ENCODE results near the gene PANK1.

The PANK1 gene

DNA sequence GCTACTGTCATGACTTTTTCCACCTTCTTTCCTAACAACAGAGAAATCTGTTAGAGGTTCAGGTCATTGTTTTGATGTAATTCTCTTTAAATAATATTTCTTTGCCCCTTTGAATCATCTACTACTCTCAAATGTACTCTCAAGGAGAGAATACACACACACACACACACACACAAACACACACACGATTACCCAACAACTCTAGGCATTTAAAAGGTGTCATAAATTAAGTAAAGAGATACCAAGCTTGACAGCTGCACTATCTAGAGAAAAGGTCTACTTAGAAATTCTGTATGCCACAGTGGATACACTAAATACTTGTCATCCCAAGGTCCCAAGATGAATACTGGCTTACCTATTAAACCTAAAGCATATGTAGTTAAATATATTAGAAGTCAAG lies 4.8 kb downstream of the PANK1 start:
- peaks cover 31% of the 10 kb centered on the region for H3K36me3 ChIP-seq (ENCODE audit: control insufficient read depth, low read length)
- no peaks in the 10 kb centered on the region for H3K9me3 ChIP-seq (ENCODE audit: control insufficient read depth, insufficient read depth, low read length)
- no peak overlapping the region for H3K27ac ChIP-seq (ENCODE audit: low read depth, low read length)
- no peaks in the 10 kb centered on the region for H3K27me3 ChIP-seq (ENCODE audit: control insufficient read depth, low read length)
- 0 out of 2 replicates have a peak, but pooled peaks cover 3% of the 10 kb centered on the region for H4K20me1 ChIP-seq (ENCODE audit: control insufficient read depth, insufficient read depth, low read depth, low read length)
- no peaks in the 10 kb centered on the region for H3K9me2 ChIP-seq (replicated peaks; ENCODE audit: control insufficient read depth, low read length)
- TF ChIP-seq EZH2phosphoT487 (IDR thresholded peaks at IDR 0.05; ENCODE audit: borderline replicate concordance, low read length) = no peak
- TF ChIP-seq, protein P1, sequence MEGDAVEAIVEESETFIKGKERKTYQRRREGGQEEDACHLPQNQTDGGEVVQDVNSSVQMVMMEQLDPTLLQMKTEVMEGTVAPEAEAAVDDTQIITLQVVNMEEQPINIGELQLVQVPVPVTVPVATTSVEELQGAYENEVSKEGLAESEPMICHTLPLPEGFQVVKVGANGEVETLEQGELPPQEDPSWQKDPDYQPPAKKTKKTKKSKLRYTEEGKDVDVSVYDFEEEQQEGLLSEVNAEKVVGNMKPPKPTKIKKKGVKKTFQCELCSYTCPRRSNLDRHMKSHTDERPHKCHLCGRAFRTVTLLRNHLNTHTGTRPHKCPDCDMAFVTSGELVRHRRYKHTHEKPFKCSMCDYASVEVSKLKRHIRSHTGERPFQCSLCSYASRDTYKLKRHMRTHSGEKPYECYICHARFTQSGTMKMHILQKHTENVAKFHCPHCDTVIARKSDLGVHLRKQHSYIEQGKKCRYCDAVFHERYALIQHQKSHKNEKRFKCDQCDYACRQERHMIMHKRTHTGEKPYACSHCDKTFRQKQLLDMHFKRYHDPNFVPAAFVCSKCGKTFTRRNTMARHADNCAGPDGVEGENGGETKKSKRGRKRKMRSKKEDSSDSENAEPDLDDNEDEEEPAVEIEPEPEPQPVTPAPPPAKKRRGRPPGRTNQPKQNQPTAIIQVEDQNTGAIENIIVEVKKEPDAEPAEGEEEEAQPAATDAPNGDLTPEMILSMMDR (IDR thresholded peaks at IDR 0.05; ENCODE audit: low read depth, low read length, poor library complexity, severe bottlenecking) = no peak
- H3F3A ChIP-seq (ENCODE audit: control insufficient read depth, insufficient read depth) = no peaks in the 10 kb centered on the region
- peaks cover 16% of the 10 kb centered on the region for H3K4me1 ChIP-seq (ENCODE audit: control insufficient read depth, low read length)
- H3K4me3 ChIP-seq (ENCODE audit: low read length) = no peak overlapping the region
- no peak overlapping the region for H3K4me2 ChIP-seq (ENCODE audit: low read length)
- H3K79me2 ChIP-seq (ENCODE audit: control insufficient read depth, low read length) = peaks cover 86% of the 10 kb centered on the region

DNA sequence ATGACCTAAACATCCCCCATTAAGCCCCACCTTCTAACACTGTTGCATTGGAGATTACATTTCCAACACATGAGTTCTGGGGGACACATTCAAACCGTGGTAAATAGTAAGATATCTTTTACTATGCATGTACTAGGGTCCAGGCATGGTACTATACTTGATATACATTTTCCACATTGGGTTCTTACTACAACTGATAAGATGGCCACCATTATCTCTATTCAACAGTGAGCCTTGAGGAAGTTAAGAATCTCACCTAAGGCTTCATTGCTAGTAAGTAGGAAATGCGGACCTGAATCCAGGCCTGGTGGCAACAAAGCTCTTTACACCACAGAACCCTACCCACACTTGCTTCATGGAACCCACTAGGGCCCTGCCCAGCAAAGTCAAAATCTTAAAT lies 5.7 kb downstream of the PANK1 start:
- Histone ChIP-seq H3K27ac (ENCODE audit: low read depth, low read length) (no peak overlapping the region), H3K79me2 (ENCODE audit: control insufficient read depth, low read length) (peaks cover 86% of the 10 kb centered on the region), H3K9me2 (replicated peaks; ENCODE audit: control insufficient read depth, low read length) (no peaks in the 10 kb centered on the region), H3K4me2 (ENCODE audit: low read length) (no peak overlapping the region), H3K4me1 (ENCODE audit: control insufficient read depth, low read length) (peaks cover 15% of the 10 kb centered on the region), H4K20me1 (ENCODE audit: control insufficient read depth, insufficient read depth, low read depth, low read length) (0 out of 2 replicates have a peak, but pooled peaks cover 3% of the 10 kb centered on the region), H3K36me3 (ENCODE audit: control insufficient read depth, low read length) (peaks cover 38% of the 10 kb centered on the region), H3K9me3 (ENCODE audit: control insufficient read depth, insufficient read depth, low read length) (no peaks in the 10 kb centered on the region), H3F3A (ENCODE audit: control insufficient read depth, insufficient read depth) (no peaks in the 10 kb centered on the region), H3K4me3 (ENCODE audit: low read length) (no peak overlapping the region), H3K27me3 (ENCODE audit: control insufficient read depth, low read length) (no peaks in the 10 kb centered on the region)
- TF ChIP-seq EZH2phosphoT487 (IDR thresholded peaks at IDR 0.05; ENCODE audit: borderline replicate concordance, low read length) = no peak
- TF ChIP-seq, protein P1 (IDR thresholded peaks at IDR 0.05; ENCODE audit: low read depth, low read length, poor library complexity, severe bottlenecking) = no peak

DNA sequence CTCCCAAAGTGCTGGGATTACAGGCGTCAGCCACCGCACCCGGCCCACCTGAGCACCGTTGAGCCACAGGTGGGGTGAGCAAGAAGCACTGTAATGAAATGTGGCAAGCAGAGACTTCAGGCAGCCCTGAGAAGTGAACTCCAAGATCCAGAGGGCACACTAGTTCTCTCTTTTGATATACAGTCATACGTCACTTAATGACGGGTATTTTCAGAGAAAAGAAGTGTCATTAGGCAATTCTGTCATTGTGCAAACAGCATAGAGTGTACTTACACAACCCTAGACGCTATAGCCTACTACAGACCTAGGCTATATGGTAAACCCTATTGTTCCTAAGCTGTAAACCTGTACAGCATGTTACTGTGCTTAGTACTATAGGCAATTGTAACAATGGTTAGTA lies 7.9 kb downstream of the PANK1 start:
- Histone ChIP-seq H3K27ac (ENCODE audit: low read depth, low read length) (no peak overlapping the region), H3K27me3 (ENCODE audit: control insufficient read depth, low read length) (no peaks in the 10 kb centered on the region)
- no peak for TF ChIP-seq EZH2phosphoT487 (IDR thresholded peaks at IDR 0.05; ENCODE audit: borderline replicate concordance, low read length)
- TF ChIP-seq, protein P1 (IDR thresholded peaks at IDR 0.05; ENCODE audit: low read depth, low read length, poor library complexity, severe bottlenecking) = no peak

More for the DNA sequence above, 7.9 kb downstream of the PANK1 start:
- no peaks in the 10 kb centered on the region for H3K9me2 ChIP-seq (replicated peaks; ENCODE audit: control insufficient read depth, low read length)
- H3K4me1 ChIP-seq (ENCODE audit: control insufficient read depth, low read length) = peaks cover under 1% of the 10 kb centered on the region
- H3K36me3 ChIP-seq (ENCODE audit: control insufficient read depth, low read length) = peaks cover 41% of the 10 kb centered on the region
- H3K9me3 ChIP-seq (ENCODE audit: control insufficient read depth, insufficient read depth, low read length) = no peaks in the 10 kb centered on the region
- no peak overlapping the region for H3K4me2 ChIP-seq (ENCODE audit: low read length)
- H4K20me1 ChIP-seq (ENCODE audit: control insufficient read depth, insufficient read depth, low read depth, low read length) = no peaks in the 10 kb centered on the region
- H3F3A ChIP-seq (ENCODE audit: control insufficient read depth, insufficient read depth) = no peaks in the 10 kb centered on the region
- peaks cover 85% of the 10 kb centered on the region for H3K79me2 ChIP-seq (ENCODE audit: control insufficient read depth, low read length)
- no peak overlapping the region for H3K4me3 ChIP-seq (ENCODE audit: low read length)

Data from DOHH2 (cell line).